ENCODE results near the gene FRMD8.

- no peak for TF ChIP-seq CTCF (conservative IDR thresholded peaks at IDR 0.05; ENCODE audit: low read depth, low read length)
- TF ChIP-seq EZH2phosphoT487 (IDR thresholded peaks at IDR 0.05; ENCODE audit: borderline replicate concordance, low read length), result no peak
- TF ChIP-seq EZH2 (IDR thresholded peaks at IDR 0.05; ENCODE audit: low read length, unreplicated experiment), result no peak
These were observed 31.9 kb downstream of the FRMD8 start for GRCh38 chr11:65418431-65418680.
